Activated CD4-positive, CD25-positive, alpha-beta regulatory T cell treated with anti-CD3 and anti-CD28 coated beads, Interleukin-2, amount 50 U/mL, for 72 hours (primary cell): Measurements from ENCODE around the gene ADAMTS1.
"Not testable (repeated sequence)": the region's sequence is repeated elsewhere in the genome, so short reads cannot be mapped to it uniquely, and the experiment has no call there.

Experiments
- DNase-seq: peaks from one replicate; pipeline ENCODE4 v3.0.0; 2021

Gene ADAMTS1

DNA sequence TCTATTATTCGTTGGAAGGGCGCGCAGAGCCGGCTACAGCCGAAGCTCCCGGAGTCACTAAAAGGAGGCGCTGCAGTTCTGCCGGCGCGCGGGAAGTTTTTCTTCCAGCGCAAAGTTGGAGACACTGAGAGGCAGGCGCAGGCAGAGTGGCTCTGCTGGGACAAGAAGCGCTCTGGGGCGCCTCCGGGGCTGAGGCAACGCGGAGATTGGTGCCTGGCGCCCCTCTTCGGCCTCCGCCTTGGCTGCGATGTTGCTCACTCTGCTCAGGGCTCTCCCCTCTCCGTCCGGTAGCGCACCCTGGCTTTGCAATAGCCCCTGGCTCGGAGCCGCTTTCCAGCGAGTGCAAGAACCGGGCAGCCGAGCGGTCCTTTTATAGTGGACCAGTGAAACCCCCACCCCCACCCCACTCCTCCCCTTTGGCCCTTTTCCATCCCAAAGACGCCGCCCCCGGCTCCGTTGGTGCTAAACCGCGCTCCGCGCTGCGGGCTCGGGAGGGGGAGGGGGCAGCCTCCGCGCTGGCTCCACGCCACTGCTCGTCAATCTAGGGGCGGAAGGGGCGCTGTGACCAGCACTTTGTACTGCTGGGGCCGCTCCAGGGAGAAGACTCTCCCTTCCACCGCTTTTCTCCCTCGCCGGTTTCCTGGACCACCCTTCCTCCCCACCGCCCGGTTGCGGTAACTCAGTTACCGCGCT is at the start of gene ADAMTS1:
Gene ADAMTS1 (minus strand): TSS at position 344 of the 693 bp plus-strand sequence. CDS start 455 bp downstream, outside the sequence.
- DNase-seq, result no peak

DNA sequence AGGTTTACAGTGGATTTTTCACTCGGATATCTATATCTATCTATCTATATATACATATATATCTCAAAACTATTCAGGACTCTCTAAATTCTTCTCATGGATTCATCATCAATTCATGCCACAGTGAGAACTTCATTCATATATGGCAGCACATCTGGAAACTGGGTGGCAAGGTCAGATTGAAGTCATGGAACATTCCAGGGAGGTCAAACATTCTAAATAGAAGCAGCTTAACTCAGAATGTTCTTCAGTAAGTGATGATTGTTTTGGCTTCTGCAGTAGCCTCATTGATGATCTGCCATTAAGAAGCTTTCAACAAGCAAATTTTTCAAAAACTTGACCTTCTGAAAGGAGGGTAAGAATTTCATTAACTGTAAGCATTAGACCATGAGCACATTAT is 46.9 kb upstream of the ADAMTS1 start:
- DNase-seq, result no peak

DNA sequence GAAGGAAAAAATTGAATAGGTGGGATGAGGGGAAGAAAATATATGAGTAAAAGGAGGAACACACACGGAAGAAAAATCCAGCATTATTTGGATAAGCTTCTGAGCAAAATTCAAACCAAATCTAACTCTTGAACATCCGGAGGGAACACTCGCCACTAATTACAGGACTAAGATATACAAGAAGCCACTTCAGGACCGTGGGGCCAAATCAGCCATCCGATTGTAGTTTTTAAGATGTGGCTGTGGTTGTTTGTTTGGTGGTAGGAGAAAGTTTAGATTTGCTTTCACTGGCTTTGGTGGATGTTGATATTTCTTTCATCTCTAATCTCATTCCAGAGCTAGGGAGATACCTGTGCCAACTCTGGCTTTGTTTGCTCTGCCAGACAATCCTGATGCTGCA is 43.7 kb upstream of the ADAMTS1 start:
- no peak for DNase-seq

DNA sequence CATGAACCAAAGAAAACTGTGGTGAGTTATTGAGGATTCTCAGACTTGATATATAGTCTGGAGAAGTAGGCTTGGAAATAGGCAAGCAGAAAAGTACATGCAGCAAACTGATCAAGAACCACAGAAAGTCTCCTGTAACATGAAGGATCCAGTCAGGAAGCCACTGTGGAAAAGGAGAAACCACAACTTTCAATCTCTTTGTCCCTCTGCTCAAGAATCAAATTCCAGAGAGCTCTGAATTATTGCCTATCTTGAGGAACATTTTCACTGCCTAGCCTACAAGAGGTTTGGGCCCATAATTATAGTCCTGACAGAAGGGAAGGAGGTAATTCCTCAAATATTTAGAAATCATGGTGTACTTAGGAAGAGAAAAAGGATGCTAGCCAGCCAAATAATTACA is 43.0 kb upstream of the ADAMTS1 start:
- DNase-seq, result no peak

DNA sequence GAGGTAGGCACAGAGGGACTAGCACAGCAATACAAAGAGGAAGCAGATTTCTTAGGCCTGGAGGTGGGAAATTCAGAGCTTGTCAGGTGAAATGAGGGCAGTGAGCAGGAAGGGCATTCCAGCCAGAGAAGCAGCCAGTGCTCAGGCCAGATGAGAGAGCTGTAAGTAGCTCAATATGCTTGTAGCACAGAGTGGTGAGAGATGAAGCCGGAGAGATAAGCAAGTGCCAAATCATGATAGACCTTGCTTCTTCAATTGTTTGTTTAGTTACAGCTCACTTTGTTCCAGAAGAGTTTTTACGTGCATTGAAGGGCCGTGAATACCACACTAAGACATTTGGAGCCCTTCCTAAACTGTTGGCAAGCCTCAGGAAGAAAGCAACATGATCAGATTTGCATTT is 42.0 kb upstream of the ADAMTS1 start:
- no peak for DNase-seq

DNA sequence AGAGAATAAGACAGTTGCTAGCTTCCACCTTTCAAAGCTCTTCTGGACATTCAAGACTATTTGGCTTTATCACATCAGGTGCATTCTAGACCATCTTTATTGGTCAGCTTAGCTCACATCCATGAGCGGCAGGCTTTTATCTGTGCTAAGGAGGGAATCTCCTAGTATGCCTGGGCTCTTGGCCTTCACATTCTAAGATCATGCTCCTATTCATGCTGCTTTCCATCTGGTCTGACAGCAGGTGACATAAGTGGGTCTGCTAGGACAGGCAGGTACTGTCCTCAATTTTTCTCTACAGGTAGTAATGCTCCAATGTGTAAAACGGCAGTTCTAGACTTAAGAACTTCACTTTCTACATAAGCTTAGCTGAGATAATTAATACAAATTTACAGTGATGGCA is 39.2 kb upstream of the ADAMTS1 start:
- DNase-seq, result no peak

DNA sequence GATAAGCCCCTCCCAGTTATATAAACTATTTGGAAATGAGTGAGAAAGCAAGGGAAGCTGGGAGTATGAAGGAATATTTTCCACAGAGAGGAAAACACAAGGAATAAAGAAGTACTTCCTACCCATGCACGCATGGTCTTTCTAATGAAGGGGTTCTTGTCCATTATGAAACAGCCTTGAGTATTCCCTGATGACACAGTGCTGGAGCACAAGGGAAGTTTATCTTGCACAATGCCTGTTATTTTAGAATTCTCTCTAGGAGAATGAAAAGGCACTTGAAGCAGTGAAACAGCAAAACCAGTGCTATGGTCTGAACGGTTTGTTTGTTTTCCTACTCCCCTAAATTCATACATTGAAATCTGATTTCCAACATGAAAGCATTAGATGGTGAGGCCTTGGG is 38.6 kb upstream of the ADAMTS1 start:
- no peak for DNase-seq

DNA sequence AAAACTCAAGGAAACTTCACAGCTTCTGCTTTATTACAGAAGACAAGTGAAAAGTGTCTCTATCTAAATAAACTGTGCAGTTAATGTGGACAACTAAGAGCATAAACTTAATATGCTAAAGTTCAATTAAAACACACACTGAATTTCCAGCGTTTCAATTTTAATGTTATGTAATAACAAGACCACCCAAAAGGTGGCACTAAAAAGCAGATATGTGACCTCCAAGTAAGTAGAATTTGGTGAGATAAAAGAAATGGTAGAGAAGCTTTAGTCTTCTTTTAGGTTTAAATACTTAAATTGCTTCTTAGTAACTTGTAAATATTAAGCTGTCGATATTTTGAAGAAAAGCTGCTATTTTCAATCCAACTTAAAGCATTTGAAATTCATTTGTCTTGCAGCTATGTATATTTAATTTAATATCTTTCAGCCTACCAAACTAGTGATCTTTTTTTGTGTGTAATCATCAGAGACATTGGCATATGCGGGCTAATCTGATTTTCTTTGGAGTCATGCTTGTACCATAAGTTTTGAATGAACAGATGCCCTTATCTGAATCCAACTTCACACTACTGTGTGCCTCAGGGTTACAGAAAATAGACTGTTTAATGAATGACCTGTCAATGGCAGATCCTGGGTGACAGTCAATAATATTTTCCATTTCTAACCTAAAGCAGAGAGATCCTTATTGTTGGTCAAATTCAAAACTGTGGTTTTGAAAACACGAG is 36.5 kb upstream of the ADAMTS1 start:
- no peak for DNase-seq

DNA sequence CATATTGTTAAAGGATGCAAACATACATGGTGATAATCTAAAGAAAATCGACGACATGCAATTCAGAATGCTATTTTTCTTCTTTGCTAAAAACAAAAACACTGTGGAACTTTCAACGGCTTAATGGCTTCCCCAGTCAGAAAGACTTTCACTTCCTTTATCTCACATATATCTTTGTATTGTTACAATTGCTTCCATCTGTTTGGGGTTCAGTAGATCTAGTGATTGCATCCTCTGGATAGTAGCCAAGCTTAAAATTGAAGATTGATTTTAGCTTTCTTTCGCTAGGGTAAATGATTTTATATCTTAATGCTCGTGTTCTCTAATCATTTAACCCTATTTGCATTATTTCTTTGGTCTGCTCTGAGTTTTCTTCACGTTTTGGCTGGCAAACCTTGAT is 31.8 kb upstream of the ADAMTS1 start:
- DNase-seq, result no peak

DNA sequence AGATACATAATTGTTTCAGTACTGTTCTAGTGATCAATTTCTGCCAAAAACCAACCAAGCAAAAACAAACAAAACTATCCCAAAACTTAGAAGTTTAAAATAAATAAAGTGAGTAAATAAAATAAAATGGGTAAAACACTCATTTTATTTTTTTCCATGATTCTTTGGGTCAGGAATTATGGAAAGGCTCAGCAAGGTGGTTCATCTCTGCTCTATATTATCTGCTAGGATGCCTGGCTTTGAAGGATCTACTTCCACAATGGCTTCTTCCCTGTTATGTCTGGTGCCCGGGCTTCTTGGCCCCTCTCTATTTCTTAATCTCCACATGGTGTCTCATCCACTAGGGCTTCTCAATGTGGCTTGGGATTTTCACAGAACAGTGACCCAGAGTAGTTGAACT is 29.1 kb upstream of the ADAMTS1 start:
- DNase-seq, result no peak

DNA sequence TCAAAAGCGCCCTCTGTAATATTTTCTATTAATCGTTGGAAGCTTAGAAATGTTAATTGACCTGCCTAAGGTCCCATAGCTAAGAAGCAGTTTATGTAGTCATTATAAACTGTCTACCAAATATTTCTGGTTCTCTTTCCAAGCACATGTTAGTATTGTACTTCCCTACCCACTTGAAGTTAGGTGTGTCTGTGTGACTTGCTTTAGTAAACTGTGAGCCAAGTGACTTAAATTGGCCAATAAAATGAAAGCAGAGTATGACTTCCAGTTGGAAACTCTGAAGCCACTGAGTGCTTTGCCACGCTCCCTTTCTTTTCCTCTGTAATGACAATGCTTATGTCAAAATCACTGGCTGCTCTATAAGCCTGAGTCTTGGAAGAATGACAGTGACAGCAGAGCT is 20.6 kb upstream of the ADAMTS1 start:
- DNase-seq, result no peak

DNA sequence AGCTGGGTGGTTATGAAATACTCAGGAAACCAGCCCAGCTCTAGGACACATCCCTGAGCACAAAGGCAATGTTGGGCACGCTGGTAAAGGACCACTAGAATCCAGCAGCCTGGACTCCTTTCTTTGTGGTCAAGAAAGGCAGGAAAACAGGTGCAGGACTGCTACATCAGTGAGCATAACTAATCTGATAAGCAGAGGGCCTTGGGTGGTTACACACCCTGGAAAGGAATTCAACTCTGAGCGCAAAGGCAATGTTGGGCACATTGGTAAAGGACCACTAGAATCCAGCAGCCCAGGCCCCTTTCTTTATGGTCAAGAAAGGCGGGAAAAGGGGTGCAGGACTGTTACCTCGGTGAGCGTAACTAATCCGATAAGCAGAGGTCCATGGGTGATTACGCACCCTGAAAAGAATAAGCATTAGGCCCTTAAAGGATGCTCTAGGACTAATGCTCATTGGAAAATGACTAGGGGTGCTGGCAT is 11.7 kb upstream of the ADAMTS1 start:
- not testable (repeated sequence) for DNase-seq

DNA sequence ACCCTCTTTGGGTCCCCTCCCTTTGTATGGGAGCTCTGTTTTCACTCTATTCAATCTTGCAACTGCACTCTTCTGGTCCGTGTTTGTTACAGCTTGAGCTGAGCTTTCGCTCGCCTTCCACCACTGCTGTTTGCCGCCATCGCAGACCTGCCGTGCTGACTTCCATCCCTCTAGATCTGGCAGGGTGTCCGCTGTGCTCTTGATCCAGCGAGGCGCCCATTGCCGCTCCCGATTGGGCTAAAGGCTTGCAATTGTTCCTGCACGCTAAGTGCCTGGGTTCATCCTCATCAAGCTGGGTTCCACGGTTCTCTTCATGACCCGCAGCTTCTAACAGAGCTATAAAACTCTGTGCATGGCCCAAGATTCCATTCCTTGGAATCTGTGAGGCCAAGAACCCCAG is 9.5 kb upstream of the ADAMTS1 start:
- not testable (repeated sequence) for DNase-seq

DNA sequence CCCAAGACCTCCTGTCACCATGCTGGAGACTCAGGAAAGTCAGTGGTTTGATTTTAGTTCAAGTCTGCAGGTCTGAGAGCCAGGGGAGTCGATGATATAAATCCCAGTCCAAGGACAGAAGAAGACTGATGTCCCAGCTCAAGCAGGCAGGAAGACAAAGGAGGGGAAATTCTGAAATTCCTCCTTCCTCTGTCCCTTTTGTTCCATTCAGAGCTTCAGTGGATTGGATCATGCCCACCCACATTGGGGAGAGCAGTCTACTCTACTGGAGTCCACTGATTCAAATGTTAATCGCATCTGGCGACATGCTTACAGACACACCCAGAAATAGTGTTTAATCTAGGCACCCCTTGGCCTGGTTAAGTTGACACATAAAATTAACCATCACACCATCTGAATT is 7.2 kb upstream of the ADAMTS1 start:
- DNase-seq, result no peak

DNA sequence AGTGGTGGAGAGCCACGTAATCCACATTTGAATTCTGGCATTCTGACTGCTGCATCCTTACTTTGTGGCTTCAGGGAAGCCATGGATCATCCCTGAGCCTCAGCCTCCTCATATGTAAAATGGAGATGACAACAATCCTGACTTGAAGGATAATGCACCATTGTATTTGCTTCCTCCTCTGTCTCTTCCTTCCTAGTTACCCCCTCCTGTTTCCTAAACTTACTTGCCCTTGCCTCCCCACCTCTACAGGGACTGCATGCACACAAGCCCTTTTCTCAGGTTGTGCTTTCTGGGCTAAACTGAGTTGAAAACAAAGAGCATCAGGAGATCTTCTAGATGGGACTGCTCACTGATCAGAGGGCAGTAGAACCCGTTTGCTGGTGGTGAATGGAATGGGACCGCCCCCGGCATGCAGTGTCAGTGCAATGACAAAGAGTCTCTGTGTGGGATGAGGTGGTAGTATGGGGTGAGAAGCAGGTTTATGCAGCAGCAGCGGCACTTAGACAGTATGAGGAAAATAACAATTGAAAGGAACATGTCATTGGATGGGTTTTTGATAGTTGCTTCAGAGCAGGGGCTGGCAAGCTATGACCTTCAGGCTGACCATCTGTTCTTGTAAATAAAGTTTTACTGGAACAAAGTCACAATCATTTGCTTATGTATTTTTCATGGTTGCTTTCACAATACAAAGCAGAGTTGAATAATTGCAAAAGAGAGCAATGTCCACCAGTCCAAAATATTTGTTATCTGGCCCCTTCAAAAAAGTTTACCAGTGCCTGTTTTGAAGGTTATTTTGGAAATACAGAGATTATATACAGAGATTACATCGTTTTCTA is 6.1 kb upstream of the ADAMTS1 start:
- DNase-seq, result no peak

DNA sequence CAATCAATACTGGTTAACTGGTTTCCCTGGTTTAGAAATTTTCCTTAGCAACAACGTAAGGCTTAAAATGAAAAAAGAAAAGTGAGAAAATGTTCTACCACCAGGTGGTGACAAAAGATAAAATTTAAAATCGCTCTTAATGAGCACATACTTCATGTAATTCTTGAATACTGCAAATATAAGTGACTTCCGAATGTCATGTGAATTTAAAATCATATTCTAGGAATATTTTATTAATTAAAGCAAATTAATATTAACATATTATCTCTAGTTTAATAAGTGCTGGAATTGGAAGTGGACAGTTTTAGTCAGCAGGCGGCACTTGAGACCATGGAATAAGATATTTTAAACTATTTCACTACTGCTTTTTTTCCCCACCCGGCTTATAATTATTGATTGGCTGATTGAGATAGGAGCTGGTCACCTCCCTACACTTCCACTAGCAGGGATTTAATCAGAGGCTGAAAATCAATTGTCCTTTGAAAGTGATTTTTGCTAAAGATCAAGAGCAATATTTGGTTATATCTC is 5.0 kb upstream of the ADAMTS1 start:
- no peak for DNase-seq

DNA sequence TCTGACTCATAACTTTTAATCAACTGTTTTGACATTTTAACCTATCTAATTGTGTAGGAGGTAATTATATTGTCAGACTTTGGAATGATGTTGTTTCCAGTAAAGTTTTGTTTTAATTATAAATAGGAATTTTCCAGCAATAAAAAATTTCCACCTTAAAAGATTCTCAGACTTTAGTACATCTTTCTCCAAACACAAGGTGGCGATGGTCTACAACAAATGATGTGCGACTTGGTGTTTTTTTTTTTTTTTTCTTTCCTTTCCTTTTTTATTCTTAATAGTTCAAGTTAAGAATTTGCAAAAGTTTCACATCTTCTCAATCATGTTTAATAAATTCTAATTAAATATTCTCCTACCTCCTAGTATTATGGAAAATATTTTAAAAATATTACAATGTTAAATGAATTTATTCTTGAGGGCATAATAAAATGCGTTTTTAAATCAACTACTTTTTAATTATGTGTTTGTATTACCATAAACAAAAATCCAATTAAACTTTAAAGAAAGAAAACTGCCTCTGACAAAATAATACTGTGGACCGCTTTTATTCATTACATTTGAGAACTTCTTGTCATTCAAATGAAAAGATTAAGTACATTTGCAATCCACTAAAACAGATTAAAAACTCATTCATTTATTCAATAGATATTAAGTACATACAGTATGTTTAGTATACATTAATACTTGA is 4.4 kb upstream of the ADAMTS1 start:
- DNase-seq, result no peak

DNA sequence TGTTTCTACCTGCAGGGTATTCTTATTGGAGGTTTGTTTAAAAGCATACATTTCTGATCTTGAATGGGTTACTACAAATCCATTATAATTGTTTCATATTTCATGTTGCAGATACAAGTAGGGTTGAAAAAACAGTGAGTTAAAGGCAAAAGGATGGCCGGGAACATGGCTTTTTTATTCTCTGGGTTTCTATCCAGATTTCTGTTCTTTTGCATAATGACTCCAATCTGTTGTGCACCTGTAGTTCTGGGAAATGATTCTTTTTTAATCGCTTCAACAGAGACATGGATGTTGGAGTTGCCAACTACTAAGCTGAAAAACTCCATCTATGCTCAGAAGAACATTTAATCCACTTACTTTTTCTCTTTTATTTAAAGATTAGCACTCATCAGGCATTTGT is 2.7 kb upstream of the ADAMTS1 start:
- no peak for DNase-seq

DNA sequence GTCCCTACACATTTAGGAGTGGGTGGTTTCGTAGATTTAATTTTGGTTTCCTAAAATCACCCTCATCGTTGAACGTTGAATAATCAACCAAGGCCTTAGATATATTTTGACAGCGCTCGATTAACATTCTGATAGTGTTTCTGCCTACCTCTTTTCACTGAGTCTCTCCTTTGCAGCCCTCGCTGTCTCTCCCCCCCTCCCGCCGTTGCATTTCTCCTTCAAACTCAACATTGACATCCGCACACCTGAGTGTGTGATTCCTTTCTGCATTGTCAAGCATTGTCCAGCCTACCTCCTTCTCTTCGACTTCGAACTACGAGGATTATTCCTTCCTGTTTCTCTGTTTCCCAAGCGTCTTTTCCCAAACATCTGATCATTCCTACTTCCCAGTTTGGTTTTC is 1.8 kb upstream of the ADAMTS1 start:
- DNase-seq, result no peak

DNA sequence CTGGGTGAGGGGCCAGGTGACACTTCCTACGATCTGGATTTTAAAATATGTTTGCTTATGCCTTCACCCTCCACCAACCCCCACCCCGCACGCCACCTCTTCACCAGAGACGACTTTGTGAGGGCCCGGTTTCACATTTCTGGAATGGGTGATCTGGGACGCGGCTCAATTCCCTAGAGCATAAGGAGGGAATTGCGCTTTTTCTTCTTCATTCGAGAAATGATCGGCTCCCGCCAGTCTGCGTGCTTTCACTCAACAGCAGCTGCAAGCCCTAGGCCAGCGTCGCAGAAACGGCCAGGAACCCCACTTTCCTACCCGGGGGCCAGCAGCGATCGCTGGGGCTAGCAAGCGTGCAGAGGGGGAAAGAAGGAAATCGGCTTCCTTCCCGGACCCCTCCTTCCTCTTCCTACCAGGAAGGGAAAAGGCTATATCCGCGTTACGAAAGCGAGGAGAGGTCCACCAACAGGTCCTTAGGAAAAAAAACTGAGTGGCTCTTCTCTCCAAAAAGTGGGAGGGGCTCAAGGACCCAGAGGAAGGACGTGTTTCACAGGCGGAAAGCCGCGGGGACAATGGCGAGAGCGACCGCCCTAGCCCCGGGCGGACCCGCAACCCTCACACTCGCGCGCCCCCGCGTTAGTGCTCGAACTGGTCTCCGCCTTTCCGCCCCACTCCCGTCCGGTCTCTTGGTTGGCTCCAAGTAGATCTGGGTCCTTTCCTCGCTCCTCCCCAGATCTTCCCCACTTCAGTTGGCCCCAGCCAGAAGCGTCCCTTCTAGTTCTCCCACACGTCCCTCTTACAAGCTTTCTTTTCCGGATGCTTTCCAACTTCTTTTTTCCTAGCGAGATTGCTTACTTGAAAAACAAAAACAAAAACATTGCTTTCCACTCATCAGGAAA is 1.1 kb upstream of the ADAMTS1 start:
- no peak for DNase-seq

DNA sequence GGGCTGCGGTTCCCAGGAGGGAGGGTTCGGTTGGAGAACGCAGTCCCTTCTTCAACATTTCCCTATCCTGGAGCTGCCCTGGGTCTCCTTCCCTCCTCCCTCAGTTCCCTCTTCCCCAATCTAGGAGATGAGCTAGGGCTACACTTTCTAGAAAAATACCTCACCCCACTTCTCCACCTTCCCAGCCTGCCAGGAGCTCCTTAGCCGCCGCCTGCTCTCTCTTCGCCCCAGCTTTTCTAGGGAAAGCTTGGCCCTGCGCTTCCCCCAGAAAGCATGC is 488 bp upstream of the ADAMTS1 start:
- no peak for DNase-seq
